Prostate gland (tissue), 2 donors: ENCODE measurements around the gene INPP5D. TPM values are rescaled to one million over a fixed set of nuclear protein-coding genes. Genes with fewer than 3 reads are reported as not detected.

Experiments used
- DNase-seq: peaks from one replicate; pipeline ENCODE4 v3.0.0-alpha.2; 2019; ENCODE audit warnings: low spot score
- H3K27ac ChIP-seq, 2 donors: fragments of 200-600 bp; sonication (generic); 2 replicates each; pipeline ENCODE4 v1.5.1; 2017 to 2019
- H3K27me3 ChIP-seq: fragments of 200-600 bp; sonication (generic); replicated peaks from 2 replicates; pipeline ENCODE4 v1.5.1; 2019; ENCODE audit not compliant: insufficient read depth
- H3K36me3 ChIP-seq, 2 donors: fragments of 200-600 bp; sonication (generic); 1 replicate in 1 of 2; 2 replicates in 1 of 2; pipeline versions ENCODE4 v1.5.1 to v1.8.1; 2017 to 2019
- H3K4me1 ChIP-seq: fragments of 200-600 bp; sonication (generic); replicated peaks from 2 replicates; pipeline ENCODE4 v1.5.1; 2019
- H3K4me3 ChIP-seq, 2 donors: fragments of 200-600 bp; sonication (generic); 2 replicates each; pipeline ENCODE4 v1.5.1; 2017 to 2019
- H3K9me3 ChIP-seq: fragments of 200-600 bp; sonication (generic); 2 replicates; pipeline ENCODE4 v1.5.1; 2017
- POLR2A ChIP-seq: fragments of 450-650 bp; IDR thresholded peaks from one replicate; pipeline ENCODE4 v1.6.1; 2016; ENCODE audit warnings: antibody characterized with exemption, mild to moderate bottlenecking
- POLR2AphosphoS5 ChIP-seq: sonication (generic); formaldehyde crosslinking; IDR thresholded peaks from one replicate; pipeline ENCODE4 v1.6.1; 2017; ENCODE audit warnings: antibody characterized with exemption
- WGBS: methylation state at CpG from one replicate; pipeline ENCODE4 v1.1.5; 2018; 5-methylcytosine and 5-hydroxymethylcytosine counted together
- intact Hi-C: fragments of 100-400 bp; cut with DNase I; formaldehyde crosslinking; loops from one replicate; pipeline ENCODE4 v1.14.2; 2022
- total RNA-seq, 2 donors: library from RNA; depleted of rRNA; stranded (reverse); fragments of >200 nt; gene quantifications; one replicate each; pipeline ENCODE4 v1.1.0, GENCODE V29; 2016
- TF ChIP-seq, protein P1 (sequence below), 4 experiments: fragments of 200-600 bp in 2 of 4; fragments of 450-650 bp in 2 of 4; sonication (generic) in 2 of 4; IDR thresholded peaks; 1 replicate in 3 of 4; 2 replicates in 1 of 4; pipeline ENCODE4 v1.5.1; 2016 to 2019; ENCODE audit warnings: antibody characterized with exemption in 4 of 4, mild to moderate bottlenecking in 2 of 4, moderate library complexity in 2 of 4

The INPP5D gene
- total RNA-seq, 2 donors from 2014 or later, result 11.4 to 18.8 TPM

DNA sequence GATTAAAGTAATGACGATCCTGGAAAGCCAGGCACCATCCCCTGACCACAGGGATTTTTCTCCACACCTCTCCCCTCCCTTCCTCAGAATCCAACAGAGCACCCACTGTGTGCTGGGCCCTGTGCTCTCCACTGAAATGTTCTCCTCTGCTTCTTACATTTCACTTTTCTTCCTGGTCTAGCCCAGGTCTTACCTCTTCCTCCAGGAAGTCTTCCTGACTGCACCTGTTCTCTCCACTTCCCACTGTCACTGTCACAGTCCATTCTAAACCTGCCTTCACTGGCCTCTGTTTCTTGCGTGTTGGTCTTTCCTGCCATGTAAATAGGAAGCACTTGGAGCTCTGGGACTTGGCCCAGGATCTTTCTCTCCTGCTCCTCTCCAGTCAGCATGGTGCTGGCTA, 39.7 kb upstream of the INPP5D start:
- H3K27ac ChIP-seq, result no peak overlapping the region
- intact Hi-C loops, result no loop called here
- no peak overlapping the region for H3K4me3 ChIP-seq
- 84% methylated on average over 2 of the region's 2 CpGs for WGBS
- no peak for DNase-seq
- H3K27me3 ChIP-seq, result no peaks in the 10 kb centered on the region
- no peaks in the 10 kb centered on the region for H3K36me3 ChIP-seq
- no peaks in the 10 kb centered on the region for H3K9me3 ChIP-seq
- TF ChIP-seq POLR2A (no peak), POLR2AphosphoS5 (no peak)
- TF ChIP-seq, protein P1, sequence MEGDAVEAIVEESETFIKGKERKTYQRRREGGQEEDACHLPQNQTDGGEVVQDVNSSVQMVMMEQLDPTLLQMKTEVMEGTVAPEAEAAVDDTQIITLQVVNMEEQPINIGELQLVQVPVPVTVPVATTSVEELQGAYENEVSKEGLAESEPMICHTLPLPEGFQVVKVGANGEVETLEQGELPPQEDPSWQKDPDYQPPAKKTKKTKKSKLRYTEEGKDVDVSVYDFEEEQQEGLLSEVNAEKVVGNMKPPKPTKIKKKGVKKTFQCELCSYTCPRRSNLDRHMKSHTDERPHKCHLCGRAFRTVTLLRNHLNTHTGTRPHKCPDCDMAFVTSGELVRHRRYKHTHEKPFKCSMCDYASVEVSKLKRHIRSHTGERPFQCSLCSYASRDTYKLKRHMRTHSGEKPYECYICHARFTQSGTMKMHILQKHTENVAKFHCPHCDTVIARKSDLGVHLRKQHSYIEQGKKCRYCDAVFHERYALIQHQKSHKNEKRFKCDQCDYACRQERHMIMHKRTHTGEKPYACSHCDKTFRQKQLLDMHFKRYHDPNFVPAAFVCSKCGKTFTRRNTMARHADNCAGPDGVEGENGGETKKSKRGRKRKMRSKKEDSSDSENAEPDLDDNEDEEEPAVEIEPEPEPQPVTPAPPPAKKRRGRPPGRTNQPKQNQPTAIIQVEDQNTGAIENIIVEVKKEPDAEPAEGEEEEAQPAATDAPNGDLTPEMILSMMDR (IDR thresholded peaks at IDR 0.05), result no peak
- H3K4me1 ChIP-seq, result no peaks in the 10 kb centered on the region

- WGBS, result 74% methylated on average over 8 of the region's 8 CpGs
- Histone ChIP-seq H3K9me3 (no peaks in the 10 kb centered on the region), H3K4me1 (no peaks in the 10 kb centered on the region), H3K36me3 (no peaks in the 10 kb centered on the region), H3K4me3 (no peak overlapping the region), H3K27ac (no peak overlapping the region), H3K27me3 (no peaks in the 10 kb centered on the region)
- intact Hi-C loops, result no loop called here
- no peak for TF ChIP-seq POLR2AphosphoS5
- TF ChIP-seq POLR2A, result no peak
- TF ChIP-seq, protein P1 (IDR thresholded peaks at IDR 0.05), result no peak
- DNase-seq, result no peak
These were observed 38.4 kb upstream of the INPP5D start for GRCh38 chr2:233021771-233022170.

DNA sequence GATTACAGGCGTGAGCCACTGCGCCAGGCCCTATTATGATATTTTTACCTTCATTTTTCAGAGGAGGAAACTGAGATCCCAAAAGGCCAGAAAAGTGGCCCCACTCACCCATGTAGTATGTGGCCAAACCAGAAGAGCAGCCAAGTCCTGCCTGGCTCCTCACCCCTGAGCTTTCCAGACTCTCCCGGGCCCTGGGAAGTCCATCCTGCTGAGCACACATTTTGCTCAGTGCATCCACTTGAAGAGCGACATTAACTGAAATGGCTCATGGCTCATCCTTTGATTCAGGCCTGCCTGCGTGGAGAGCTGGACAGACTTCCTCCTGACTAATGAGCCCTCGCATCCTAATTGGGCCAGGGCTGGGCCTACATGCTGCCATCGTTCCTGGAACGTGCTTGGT, 37.6 kb upstream of the INPP5D start:
- no peak for DNase-seq
- Histone ChIP-seq H3K27ac (no peak overlapping the region), H3K36me3 (no peaks in the 10 kb centered on the region), H3K4me3 (no peak overlapping the region), H3K9me3 (no peaks in the 10 kb centered on the region), H3K27me3 (no peaks in the 10 kb centered on the region), H3K4me1 (no peaks in the 10 kb centered on the region)
- WGBS, result 85% methylated on average over 8 of the region's 8 CpGs
- TF ChIP-seq, protein P1 (IDR thresholded peaks at IDR 0.05), result no peak
- TF ChIP-seq POLR2A (no peak), POLR2AphosphoS5 (no peak)
- intact Hi-C loops, result no loop called here

DNA sequence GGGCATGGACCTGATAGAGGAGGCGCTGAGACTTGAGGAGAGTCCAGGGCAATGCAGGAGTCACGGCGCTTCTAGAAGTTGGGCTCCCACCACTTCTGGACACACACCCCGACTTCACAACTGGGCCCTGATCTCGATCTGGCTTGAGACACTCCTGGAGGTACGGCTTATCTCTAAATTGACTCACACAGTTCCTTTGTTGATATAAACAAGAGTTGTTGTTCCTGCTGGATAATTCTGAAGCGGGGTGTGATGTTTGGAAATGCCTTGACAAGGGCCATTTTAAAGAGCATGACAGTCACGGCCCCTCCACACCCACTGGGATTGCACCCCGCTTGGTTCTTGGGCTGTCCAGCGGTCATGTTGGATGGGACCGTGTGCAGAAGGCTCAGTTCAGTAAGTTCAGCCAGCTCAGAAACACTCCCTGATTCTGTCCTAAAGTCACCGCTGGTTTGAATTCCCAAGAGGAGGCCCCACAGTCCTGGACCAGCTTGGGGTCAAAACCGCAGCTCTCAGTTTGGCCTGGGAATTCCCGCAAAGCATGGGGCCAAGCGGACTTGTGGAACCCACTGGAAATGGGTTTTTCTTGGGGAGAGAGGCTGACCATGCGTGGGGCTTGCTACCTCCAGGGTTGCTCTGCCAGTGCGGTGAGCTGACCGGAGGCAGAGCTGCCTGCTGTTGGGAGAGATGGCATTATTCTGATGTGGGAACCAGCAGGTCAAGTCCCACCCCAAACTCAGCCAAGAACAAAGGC, 37.0 kb upstream of the INPP5D start:
- no peaks in the 10 kb centered on the region for H3K9me3 ChIP-seq
- WGBS, result 93% methylated on average over 18 of the region's 18 CpGs
- TF ChIP-seq, protein P1 (IDR thresholded peaks at IDR 0.05), result no peak
- no peak for TF ChIP-seq POLR2A
- TF ChIP-seq POLR2AphosphoS5, result no peak
- no peak overlapping the region for H3K27ac ChIP-seq
- no peak overlapping the region for H3K4me3 ChIP-seq
- no peaks in the 10 kb centered on the region for H3K36me3 ChIP-seq
- no peaks in the 10 kb centered on the region for H3K4me1 ChIP-seq
- intact Hi-C loops, result no loop called here
- no peaks in the 10 kb centered on the region for H3K27me3 ChIP-seq
- DNase-seq, result no peak

GRCh38 chr2:233023761-233024410, 36.3 kb upstream of the INPP5D start:
- no peaks in the 10 kb centered on the region for H3K4me1 ChIP-seq
- no peak overlapping the region for H3K4me3 ChIP-seq
- 92% methylated on average over 14 of the region's 14 CpGs for WGBS
- no peaks in the 10 kb centered on the region for H3K36me3 ChIP-seq
- DNase-seq, result no peak
- intact Hi-C loops, result no loop called here
- TF ChIP-seq, protein P1 (IDR thresholded peaks at IDR 0.05), result no peak
- TF ChIP-seq POLR2A (no peak), POLR2AphosphoS5 (no peak)
- no peak overlapping the region for H3K27ac ChIP-seq
- no peaks in the 10 kb centered on the region for H3K9me3 ChIP-seq
- no peaks in the 10 kb centered on the region for H3K27me3 ChIP-seq
